ENCODE data around the gene C1orf50.

The C1orf50 gene

GRCh38 chr1:42777852-42778251 lies 10.8 kb downstream of the C1orf50 start:
- no peak for TF ChIP-seq ZFX (IDR thresholded peaks at IDR 0.05; ENCODE audit: borderline replicate concordance)
- TF ChIP-seq CTCF (IDR thresholded peaks at IDR 0.05) = peak; percentile 62

GRCh38 chr1:42779725-42780124 lies 12.7 kb downstream of the C1orf50 start:
- TF ChIP-seq ZFX (IDR thresholded peaks at IDR 0.05; ENCODE audit: borderline replicate concordance) (no peak), CTCF (IDR thresholded peaks at IDR 0.05) (no peak)
- H3K27ac ChIP-seq = no peak overlapping the region

More at GRCh38 chr1:42777852-42778251, 10.8 kb downstream of the C1orf50 start:
- H3K27ac ChIP-seq = no peak overlapping the region

- TF ChIP-seq ZFX (IDR thresholded peaks at IDR 0.05; ENCODE audit: borderline replicate concordance) (no peak), CTCF (IDR thresholded peaks at IDR 0.05) (no peak)
- no peak overlapping the region for H3K27ac ChIP-seq
Observed at GRCh38 chr1:42780176-42780575, 13.1 kb downstream of the C1orf50 start.

GRCh38 chr1:42783092-42783491 lies 16.0 kb downstream of the C1orf50 start:
- H3K27ac ChIP-seq = no peak overlapping the region
- TF ChIP-seq CTCF (IDR thresholded peaks at IDR 0.05) (no peak), ZFX (IDR thresholded peaks at IDR 0.05; ENCODE audit: borderline replicate concordance) (no peak)

- H3K27ac ChIP-seq = no peak overlapping the region
- no peak for TF ChIP-seq ZFX (IDR thresholded peaks at IDR 0.05; ENCODE audit: borderline replicate concordance)
- no peak for TF ChIP-seq CTCF (IDR thresholded peaks at IDR 0.05)
Observed at GRCh38 chr1:42784547-42784945, 17.5 kb downstream of the C1orf50 start.

- TF ChIP-seq ZFX (IDR thresholded peaks at IDR 0.05; ENCODE audit: borderline replicate concordance) = no peak
- TF ChIP-seq CTCF (IDR thresholded peaks at IDR 0.05) = no peak
- H3K27ac ChIP-seq = no peak within 1 kb of the TSS
Observed at GRCh38 chr1:42784946-42785693, 18.1 kb downstream of the C1orf50 start, which contains the start of gene TMEM269. Gene TMEM269 (plus strand): TSS chr1:42784991. CDS start chr1:42789894, 4,903 bp downstream.

- TF ChIP-seq ZFX (IDR thresholded peaks at IDR 0.05; ENCODE audit: borderline replicate concordance) = no peak
- TF ChIP-seq CTCF (IDR thresholded peaks at IDR 0.05) = no peak
- H3K27ac ChIP-seq = no peak overlapping the region
Observed at GRCh38 chr1:42786097-42786496, 19.0 kb downstream of the C1orf50 start.

Data from 22Rv1 (cell line).